Measurements from ENCODE around the gene P3H4. TPM values are rescaled to one million over a fixed set of nuclear protein-coding genes. Genes with fewer than 3 reads are reported as not detected.
"Not testable (repeated sequence)": the region's sequence is repeated elsewhere in the genome, so short reads cannot be mapped to it uniquely, and the experiment has no call there.

Gene P3H4
- total RNA-seq, 2 donors from 2014 or later = 12.0 to 13.8 TPM

- peak; percentile 69 for DNase-seq
- ATAC-seq = peak; percentile 53 to 75
- intact Hi-C loops (cut with DNase I) = no loop called here
Measured at GRCh38 chr17:41777157-41777573, 34.6 kb downstream of the P3H4 start.

DNA sequence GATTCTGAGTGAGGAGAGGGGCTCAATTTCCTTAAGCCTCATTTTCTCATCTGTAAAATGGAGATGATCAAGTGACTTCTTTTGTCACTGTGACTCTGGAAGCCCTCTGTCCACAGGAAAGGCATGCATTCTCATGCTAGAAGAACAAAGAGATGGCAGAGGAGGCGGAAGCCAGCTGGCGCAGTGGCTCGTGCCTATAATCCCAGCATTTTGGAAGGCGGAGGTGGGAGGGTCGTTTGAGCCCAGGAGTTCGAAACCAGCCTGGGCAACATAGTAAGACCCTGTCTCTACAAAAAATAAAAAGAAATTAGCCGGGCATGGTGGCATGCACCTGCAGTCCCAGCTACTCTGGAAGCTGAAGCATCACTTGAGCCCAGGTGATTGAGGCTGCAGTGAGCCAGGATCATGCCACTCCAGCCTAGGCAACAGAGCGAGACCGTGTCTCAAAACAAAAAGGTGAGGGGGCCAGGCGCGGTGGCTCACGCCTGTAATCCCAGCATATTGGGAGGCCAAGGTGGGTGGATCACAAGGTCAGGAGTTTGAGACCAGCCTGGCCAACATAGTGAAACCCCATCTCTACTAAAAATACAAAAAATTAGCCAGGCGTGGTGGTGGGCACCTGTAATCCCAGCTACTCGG is 35.4 kb downstream of the P3H4 start:
- ATAC-seq; intact Hi-C loops (cut with DNase I); DNase-seq: not testable (repeated sequence)

- intact Hi-C loops (cut with DNase I) = no loop called here
- no peak for DNase-seq
- peak in 1 of 2 donors; percentile 6 for ATAC-seq
Measured at GRCh38 chr17:41775394-41776226, 36.1 kb downstream of the P3H4 start.

DNA sequence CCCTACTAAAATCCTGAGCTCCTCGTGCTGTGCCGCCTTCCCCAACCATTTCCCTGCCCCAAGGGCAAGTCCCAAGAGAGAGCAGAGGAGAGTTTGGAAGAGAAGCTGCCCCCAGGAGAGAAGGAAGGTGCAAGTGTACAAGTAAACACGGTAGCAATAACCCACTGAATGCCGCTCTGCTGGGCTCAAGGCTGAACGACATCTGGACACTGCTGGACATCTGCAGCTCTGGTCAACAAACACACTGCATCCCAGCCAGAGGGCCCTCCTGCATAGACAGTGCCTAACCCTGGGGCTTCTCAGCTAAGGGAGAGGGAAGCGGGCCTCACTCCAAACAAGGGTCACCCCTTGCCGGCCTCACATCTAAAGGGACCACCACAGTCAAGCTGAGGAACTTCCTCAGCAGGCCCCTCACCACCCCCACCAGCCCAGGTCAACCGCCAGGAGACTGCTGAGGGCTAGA is 38.0 kb downstream of the P3H4 start:
- no peak for DNase-seq
- intact Hi-C loops (cut with DNase I) = no loop called here
- ATAC-seq = peak in 1 of 2 donors; percentile 19

GRCh38 chr17:41773190-41773588 is 38.6 kb downstream of the P3H4 start:
- peak; percentile 16 to 70 for ATAC-seq
- peak; percentile 82 for DNase-seq
- intact Hi-C loops (cut with DNase I) = no loop called here

GRCh38 chr17:41772586-41773189 is 39.1 kb downstream of the P3H4 start:
- intact Hi-C loops (cut with DNase I) = no loop called here
- ATAC-seq (no peak), DNase-seq (no peak)

GRCh38 chr17:41772218-41772585 is 39.5 kb downstream of the P3H4 start:
- ATAC-seq (no peak), DNase-seq (no peak)
- intact Hi-C loops (cut with DNase I) = no loop called here

- no peak for ATAC-seq
- intact Hi-C loops (cut with DNase I) = no loop called here
Measured at GRCh38 chr17:41771389-41772206, 40.2 kb downstream of the P3H4 start.

GRCh38 chr17:41769985-41770384 is 41.8 kb downstream of the P3H4 start:
- DNase-seq (no peak), ATAC-seq (no peak)
- intact Hi-C loops (cut with DNase I) = no loop called here

More at GRCh38 chr17:41771389-41772206, 40.2 kb downstream of the P3H4 start:
- no peak for DNase-seq

GRCh38 chr17:41769346-41769862 is 42.3 kb downstream of the P3H4 start:
- intact Hi-C loops (cut with DNase I) = no loop called here
- ATAC-seq (no peak), DNase-seq (no peak)

DNA sequence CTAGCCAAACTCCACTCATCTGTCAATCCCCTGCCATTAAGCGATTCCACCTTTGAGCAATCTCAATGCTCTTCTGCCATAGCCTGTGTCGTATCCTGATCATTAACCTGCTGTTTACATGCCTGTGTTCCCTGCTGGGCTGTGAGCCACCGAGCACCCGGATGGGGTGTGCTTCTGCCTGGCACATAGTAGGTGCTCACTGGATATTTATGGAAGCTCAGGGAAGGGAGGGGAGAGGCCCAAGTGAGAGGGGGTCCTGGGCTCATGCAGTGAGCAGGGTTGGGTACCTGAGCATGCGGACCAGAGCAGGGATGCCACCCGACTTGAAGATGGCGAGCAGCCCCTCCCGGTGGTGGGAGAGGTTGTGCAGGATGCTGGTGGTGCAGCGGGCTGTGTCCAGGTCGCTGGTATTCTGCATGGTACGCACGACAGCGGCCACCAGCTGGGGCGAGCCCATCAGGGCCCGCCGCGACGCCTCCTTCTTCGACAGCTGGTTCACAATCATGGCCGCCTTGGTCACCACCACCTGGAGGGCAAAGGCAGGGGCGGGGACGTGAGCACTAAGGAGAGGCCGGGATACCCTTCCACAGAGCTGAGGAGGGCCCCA is 43.0 kb downstream of the P3H4 start:
- ATAC-seq = no peak
- intact Hi-C loops (cut with DNase I) = no loop called here
- DNase-seq = no peak

GRCh38 chr17:41767324-41768042 is 44.3 kb downstream of the P3H4 start:
- ATAC-seq (no peak), DNase-seq (no peak)
- intact Hi-C loops (cut with DNase I) = no loop called here

GRCh38 chr17:41766135-41766534 is 45.6 kb downstream of the P3H4 start:
- no peak for ATAC-seq
- intact Hi-C loops (cut with DNase I) = no loop called here
- no peak for DNase-seq

GRCh38 chr17:41763327-41763726 is 48.4 kb downstream of the P3H4 start:
- intact Hi-C loops (cut with DNase I) = no loop called here
- ATAC-seq = no peak
- no peak for DNase-seq

- no peak for DNase-seq
- intact Hi-C loops (cut with DNase I) = no loop called here
- ATAC-seq = no peak
Measured at GRCh38 chr17:41762841-41763240, 48.9 kb downstream of the P3H4 start.

DNA sequence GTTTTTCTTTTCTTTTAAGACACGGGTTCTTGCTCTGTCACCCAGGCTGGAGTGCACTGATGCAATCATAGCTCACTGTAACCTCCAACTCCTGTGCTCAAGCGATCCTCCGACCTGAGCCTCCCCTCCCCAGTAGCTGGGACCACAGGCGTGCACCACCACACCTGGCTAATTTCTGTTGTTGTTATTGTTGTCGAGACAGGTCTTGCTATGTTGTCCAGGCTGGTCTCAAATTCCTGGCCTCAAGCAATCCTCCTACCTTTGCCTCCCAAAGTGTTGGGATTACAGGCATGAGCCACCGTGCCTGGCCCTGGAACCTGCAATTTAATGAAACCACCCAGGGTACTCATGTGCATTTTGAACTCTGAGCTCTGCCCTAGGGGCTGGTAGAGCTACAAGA is 49.4 kb downstream of the P3H4 start:
- ATAC-seq = no peak
- intact Hi-C loops (cut with DNase I) = no loop called here
- no peak for DNase-seq

DNA sequence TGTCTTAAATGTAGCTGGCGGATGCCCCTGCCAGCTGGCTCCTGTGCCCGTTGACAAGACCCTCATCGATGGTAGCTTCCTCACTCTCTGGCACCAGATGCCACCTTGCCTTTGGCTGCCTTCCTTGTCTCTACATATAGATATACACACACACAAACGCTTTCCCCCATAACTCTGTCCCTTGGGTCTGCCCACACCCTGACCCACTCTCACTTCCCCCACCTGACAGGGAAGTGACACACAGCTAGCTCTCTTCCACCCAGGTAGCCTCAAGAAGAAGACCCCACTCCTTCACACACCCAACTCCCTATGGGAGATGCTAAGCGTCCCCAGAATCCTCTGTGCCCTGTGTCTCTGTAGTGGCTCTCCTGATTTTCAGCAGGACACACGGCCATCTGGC is 50.9 kb downstream of the P3H4 start:
- ATAC-seq (no peak), DNase-seq (no peak)
- intact Hi-C loops (cut with DNase I) = no loop called here

DNA sequence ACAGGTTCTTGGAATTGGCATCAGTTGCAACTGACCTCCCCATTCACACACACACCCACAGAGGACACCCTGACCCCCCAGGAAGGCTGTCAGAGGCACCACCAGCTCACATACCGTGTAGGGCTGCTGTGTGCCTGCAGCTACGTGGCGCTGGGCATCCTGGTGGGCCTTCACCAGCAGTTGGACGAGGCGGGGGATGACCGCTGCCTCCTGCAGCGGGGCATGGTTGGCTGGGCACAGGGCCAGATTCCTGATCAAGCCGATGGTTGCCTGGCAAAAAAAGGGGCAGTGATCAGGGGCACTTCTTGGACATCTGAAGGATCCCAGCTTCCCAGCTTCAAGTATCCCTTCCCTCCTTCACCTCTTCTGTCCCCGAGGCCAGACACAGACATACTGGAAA is 53.1 kb downstream of the P3H4 start:
- intact Hi-C loops (cut with DNase I) = no loop called here
- ATAC-seq = no peak
- no peak for DNase-seq

Measured in left cardiac atrium (tissue), 4 donors.